Measurements from ENCODE around the gene TRH.

The TRH gene

GRCh38 chr3:129974564-129974832 lies at the start of gene TRH:
TRH (plus strand) TSS chr3:129974720; CDS start chr3:129975817, 1,097 bp downstream.
- no peak for DNase-seq

DNA sequence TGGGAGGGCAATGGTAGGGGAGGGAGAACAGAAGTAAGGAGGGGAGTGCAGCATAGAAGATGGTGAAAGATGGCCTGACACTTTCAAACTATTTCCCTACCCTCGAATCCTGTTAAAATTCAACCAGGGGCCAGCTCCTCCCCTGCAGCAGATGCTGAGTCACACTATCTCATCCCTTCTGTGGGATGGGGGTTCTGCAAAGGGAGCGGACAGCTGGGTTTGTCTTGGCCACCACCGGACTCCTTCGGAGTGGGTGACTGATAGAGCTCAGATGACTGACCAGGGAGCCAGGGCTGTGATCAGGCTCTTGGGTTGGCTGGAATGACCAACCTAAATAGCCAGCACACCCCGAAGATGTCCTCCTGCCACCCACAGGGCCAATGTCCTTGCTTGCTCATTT lies 47.4 kb upstream of the TRH start:
- no peak for DNase-seq

GRCh38 chr3:129929383-129929782 lies 45.1 kb upstream of the TRH start:
- DNase-seq: no peak

- DNase-seq: no peak
These were observed 41.0 kb upstream of the TRH start for GRCh38 chr3:129933471-129933870.

DNA sequence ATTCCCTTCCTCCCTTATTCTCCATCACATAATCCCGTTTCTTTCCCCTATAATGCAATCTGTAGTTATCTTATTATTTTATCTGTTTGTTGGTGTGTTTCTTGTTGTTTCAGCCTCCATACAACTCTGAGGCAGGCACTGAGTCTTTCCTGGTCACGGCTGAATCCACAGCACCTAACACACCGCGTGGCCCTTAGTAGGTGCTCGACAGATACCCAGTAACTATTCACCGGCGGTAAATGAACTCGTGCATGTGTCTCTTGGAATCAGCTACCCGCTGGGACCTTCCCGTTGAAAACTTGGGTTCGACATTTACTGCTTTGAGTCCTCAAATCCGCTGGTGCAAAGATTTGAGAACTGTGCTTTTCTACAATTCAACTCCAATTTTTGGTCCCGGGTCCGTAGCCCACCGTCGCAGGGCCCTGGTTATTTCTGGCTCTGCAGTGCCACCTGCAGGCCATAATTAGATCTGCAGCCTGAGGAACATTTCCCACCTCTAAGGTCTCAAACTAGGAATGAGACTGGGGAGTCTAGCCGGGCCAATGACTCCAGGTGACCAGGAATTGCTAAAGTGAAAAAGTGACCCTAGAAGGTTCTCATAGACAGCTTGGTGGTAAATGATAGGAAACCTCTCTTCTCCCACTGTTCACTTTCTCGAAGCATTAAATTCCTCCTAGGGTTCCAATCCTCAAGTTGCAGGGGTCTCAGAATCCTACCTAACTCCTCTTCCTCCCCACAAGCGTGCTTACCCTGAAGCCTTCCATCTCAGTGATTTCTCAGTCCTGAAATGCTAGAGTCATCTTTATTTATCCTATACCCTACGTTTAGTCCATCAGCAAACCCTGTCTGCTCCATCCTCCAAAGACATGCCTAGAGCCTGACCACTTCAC lies 40.0 kb upstream of the TRH start:
- peak; percentile 24 for DNase-seq

- DNase-seq: peak; percentile 7
These were observed 37.8 kb upstream of the TRH start for GRCh38 chr3:129936757-129937156.

GRCh38 chr3:129937717-129938116 lies 36.8 kb upstream of the TRH start:
- DNase-seq: no peak

GRCh38 chr3:129938140-129938930 lies 36.2 kb upstream of the TRH start:
- DNase-seq: no peak

- DNase-seq: no peak
These were observed 34.4 kb upstream of the TRH start for GRCh38 chr3:129940086-129940485.

- peak; percentile 22 for DNase-seq
These were observed 32.2 kb upstream of the TRH start for GRCh38 chr3:129942296-129942695.

DNA sequence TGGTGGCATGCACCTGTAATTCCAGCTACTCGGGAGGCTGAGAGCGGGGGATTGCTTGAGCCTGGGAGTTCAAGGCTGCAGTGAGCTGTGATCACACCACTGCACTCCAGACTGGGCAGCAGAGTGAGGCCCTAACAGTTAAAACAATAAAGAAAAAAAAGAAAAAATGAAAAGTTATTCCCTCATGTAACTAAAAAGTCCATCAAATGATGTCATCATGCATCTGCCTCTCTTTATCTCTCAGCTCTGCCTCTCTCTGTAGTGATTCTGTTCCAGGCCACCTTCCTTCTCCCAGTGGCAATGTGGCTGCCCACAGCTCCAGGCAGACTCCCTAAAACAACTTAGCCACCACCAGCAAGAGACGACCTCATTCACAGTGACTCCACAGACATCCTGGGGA lies 31.5 kb upstream of the TRH start:
- no peak for DNase-seq

- DNase-seq: no peak
These were observed 29.8 kb upstream of the TRH start for GRCh38 chr3:129944709-129945108.

- no peak for DNase-seq
These were observed 26.8 kb upstream of the TRH start for GRCh38 chr3:129947538-129948240.

DNA sequence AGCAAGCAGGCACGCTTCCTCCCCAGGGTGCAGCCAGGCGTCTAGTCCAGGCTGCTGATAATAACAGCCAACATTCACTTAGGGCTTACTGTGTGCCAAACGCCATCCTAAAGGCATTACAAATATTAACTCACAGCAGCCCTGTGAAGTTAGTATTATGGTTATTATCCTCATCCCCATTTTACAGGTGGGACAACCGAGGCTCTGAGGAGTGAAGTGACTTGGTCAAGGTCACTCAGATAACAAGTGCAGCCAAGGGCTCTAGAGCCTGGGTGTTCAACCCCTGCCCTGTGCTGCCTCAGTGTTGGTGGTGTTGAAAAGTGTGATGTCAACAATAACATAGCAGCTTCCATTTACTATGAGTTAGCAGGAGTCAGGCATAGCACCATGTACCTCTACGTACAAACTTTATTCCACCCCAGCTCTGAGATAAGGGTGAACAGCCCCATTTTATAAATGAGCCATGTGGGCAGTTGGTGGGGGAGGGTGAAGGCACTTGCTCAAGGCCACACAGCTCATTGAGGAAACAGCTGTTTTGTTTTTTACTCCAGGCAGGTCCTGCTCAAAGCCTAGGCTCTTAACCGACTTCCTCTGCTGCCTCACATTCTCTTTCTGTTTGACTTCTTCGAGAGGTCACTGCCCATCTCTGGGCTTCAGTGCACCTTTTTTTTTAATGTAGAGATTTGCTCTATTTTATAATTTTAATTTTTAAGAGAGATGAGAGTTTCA lies 24.0 kb upstream of the TRH start:
- no peak for DNase-seq

- DNase-seq: no peak
These were observed 21.8 kb upstream of the TRH start for GRCh38 chr3:129952556-129953355.

- DNase-seq: no peak
These were observed 20.9 kb upstream of the TRH start for GRCh38 chr3:129953621-129954020.

DNA sequence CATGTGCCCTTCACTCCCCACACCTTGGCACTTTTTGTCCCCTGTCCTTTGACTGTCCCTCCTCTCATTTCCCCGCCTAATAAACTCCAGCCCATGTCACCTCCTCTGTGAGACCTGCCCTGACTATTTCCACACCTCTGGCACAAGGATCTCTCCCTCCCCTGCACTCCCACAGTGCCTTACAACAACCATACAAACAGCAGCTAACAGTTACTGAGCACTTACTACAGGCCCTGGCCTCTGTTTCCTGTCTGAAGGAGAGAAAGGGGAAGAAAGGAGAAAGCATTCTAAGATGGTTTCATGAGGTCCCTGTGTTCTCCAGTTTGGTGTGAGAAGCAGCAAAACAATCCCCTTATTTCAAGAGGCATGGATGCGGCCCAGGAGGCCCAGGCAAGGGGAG lies 20.0 kb upstream of the TRH start:
- DNase-seq: no peak

GRCh38 chr3:129956936-129957335 lies 17.6 kb upstream of the TRH start:
- no peak for DNase-seq

DNA sequence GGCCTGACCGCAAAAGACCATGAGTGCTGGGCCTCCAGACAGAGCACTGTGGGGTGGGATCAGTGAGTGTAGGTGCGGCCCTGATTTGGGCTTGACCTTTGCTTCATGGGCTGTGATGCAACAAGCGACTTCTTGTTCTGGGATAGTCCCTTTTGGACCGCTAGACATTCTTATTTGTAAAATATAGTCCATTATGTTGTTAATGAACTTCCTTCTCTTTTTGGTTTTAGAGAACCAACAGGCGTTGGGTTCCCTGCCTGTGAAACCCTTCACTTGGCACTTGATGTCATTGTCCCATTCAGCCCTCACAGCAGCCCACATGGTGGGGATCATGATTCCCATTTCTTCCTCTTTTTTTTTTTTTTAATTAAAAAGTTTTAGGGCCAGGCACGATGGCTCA lies 15.8 kb upstream of the TRH start:
- no peak for DNase-seq

DNA sequence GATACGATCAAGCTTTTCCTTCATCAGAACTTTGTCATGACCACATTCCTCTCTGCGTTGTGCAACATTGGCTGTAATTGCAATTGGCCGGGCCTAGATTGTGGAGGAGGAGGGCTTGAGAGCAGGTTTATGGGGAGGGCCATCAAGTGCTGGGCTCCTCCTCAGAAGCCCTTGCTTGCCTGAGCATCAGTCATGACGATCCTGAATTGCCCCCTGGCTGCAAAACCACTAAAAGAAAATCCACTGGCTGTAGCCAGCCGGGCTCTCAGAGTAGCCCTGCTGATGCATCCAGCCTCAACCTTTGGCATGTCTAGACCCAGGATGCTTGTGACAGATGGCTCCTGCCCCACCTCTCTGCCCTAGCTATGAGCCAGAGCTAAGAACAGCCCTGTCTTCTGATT lies 13.4 kb upstream of the TRH start:
- no peak for DNase-seq

- no peak for DNase-seq
These were observed 11.9 kb upstream of the TRH start for GRCh38 chr3:129962600-129962999.

DNA sequence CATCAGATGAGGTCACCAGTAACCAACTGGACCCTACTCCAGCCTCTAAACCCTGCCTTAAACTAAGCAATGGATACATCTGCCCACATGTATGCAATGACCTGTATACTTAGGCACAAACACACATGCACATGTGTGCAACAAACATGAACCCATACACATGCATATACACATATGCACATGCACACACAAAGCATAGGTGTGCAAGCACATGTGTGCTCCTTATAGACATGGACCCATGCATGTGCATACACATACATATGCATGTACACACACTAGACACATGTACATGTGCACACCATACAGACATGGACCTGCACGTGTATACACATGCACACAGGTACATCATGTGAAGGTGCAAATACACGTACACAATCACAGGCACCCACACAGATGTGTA lies 8.6 kb upstream of the TRH start:
- DNase-seq: no peak
